Gastrocnemius medialis (tissue), 4 donors: ENCODE measurements around the gene PA2G4.

Experiments used
- POLR2A ChIP-seq, 2 donors: fragments of 450-650 bp; IDR thresholded peaks; one replicate each; pipeline ENCODE4 v1.6.1; 2017; ENCODE audit warnings: antibody characterized with exemption in 2 of 2, mild to moderate bottlenecking in 2 of 2, moderate library complexity in 2 of 2
- TF ChIP-seq, protein P1 (sequence below), 5 experiments: fragments of 450-650 bp in 3 of 5; fragments of 200-600 bp in 2 of 5; sonication (generic) in 2 of 5; IDR thresholded peaks in 4 of 5; conservative IDR thresholded peaks in 1 of 5; 1 replicate in 4 of 5; 2 replicates in 1 of 5; pipeline ENCODE4 v1.5.1; 2016 to 2019; ENCODE audit warnings: antibody characterized with exemption in 5 of 5, mild to moderate bottlenecking in 3 of 5, moderate library complexity in 3 of 5

DNA sequence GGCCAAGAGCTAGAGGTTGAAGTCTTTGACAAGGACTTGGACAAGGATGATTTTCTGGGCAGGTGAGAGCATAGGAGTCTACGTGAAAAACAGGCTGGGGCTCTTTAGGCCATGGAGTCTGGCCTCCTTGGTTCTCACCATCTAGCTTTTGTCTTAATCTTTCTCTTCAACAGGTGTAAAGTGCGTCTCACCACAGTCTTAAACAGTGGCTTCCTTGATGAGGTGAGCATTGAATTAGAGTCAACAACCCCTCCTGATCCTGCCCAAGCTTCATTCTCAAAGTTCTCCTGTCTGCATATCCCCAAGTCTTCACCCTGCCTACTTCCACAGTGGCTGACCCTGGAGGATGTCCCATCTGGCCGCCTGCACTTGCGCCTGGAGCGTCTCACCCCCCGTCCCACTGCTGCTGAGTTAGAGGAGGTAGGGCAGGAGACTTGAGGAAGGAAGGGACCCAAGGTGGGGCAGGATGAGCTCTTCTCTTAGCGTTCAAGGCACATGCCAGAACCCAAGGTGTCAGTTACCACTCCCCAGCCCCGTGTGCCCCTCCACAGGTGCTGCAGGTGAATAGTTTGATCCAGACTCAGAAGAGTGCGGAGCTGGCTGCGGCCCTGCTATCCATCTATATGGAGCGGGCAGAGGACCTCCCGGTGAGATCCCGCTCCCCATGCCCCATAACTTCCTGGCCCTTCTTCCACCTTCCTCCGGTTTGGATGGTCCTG is 33.7 kb downstream of the PA2G4 start:
- TF ChIP-seq, protein P1, sequence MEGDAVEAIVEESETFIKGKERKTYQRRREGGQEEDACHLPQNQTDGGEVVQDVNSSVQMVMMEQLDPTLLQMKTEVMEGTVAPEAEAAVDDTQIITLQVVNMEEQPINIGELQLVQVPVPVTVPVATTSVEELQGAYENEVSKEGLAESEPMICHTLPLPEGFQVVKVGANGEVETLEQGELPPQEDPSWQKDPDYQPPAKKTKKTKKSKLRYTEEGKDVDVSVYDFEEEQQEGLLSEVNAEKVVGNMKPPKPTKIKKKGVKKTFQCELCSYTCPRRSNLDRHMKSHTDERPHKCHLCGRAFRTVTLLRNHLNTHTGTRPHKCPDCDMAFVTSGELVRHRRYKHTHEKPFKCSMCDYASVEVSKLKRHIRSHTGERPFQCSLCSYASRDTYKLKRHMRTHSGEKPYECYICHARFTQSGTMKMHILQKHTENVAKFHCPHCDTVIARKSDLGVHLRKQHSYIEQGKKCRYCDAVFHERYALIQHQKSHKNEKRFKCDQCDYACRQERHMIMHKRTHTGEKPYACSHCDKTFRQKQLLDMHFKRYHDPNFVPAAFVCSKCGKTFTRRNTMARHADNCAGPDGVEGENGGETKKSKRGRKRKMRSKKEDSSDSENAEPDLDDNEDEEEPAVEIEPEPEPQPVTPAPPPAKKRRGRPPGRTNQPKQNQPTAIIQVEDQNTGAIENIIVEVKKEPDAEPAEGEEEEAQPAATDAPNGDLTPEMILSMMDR (IDR thresholded peaks at IDR 0.05 in 4 of 5, conservative IDR thresholded peaks at IDR 0.05 in 1 of 5), result no peak
- TF ChIP-seq POLR2A (IDR thresholded peaks at IDR 0.05), result no peak
